ENCODE data around the gene USP35. TPM values are rescaled to one million over a fixed set of nuclear protein-coding genes. Genes with fewer than 3 reads are reported as not detected.

The USP35 gene
- polyA plus RNA-seq, 2 of the 4 experiments (the other 2 are of a cell fraction), result 3.8 to 5.8 TPM

DNA sequence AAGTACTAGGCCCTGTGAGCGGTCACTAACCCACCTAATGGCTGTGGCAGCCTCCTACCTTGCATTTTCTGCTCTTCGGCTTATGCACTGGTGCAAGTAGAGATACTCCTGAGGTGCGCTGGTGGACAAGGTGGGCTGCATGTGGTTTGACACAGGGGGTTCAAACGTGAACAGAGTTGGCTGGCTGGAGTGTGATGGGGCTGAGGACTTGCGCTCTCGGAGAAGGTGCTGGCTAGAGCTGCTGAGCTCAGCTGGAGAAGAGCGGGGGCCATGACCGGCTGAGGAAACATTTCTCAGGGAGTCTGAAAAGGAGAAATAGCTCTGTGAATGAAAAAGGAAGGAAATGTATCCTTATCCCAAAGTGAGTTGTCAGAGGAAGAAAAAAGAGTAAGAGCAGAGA lies 61.4 kb downstream of the USP35 start:
- no peaks in the 10 kb centered on the region for H3K4me1 ChIP-seq
- H3K4me2 ChIP-seq, result no peak overlapping the region
- CTCF ChIA-PET, result interaction anchor here (1.6 kb wide), 1 partner anchor 14 kb away, joined by 3 read pairs; no protein-coding TSS in a partner anchor
- H3K9me3 ChIP-seq, result no peaks in the 10 kb centered on the region
- POLR2A ChIA-PET, result no interaction called here
- FAIRE-seq (no peak), ATAC-seq (no peak), DNase-seq (ENCODE audit: low read depth in 1 of 2, low spot score in 1 of 2) (no peak)
- 84% methylated on average over 8 of the region's 8 CpGs for WGBS (ENCODE audit: missing lambda C conversion rate)
- no peak overlapping the region for H3K4me3 ChIP-seq
- TF ChIP-seq CHD4 (IDR thresholded peaks at IDR 0.05; ENCODE audit: borderline replicate concordance) (no peak), ZSCAN20 (CRISPR knock-in tag; IDR thresholded peaks at IDR 0.05) (no peak), NPAS2 (CRISPR knock-in tag; IDR thresholded peaks at IDR 0.05; ENCODE audit: borderline replicate concordance) (no peak), FOSL2 (IDR thresholded peaks at IDR 0.05) (no peak), FOSL2 (CRISPR knock-in tag; IDR thresholded peaks at IDR 0.05) (no peak), HOXB13 (CRISPR knock-in tag; IDR thresholded peaks at IDR 0.05; ENCODE audit: low read depth) (no peak), JUNB (IDR thresholded peaks at IDR 0.05) (no peak), ZFP36 (IDR thresholded peaks at IDR 0.05; ENCODE audit: borderline replicate concordance, partially characterized antibody) (no peak), TP53 (CRISPR knock-in tag; IDR thresholded peaks at IDR 0.05) (no peak), RNF2 (IDR thresholded peaks at IDR 0.05; ENCODE audit: borderline replicate concordance, low read depth) (no peak), EHF (CRISPR knock-in tag; IDR thresholded peaks at IDR 0.05) (no peak), RARB (CRISPR knock-in tag; IDR thresholded peaks at IDR 0.05) (no peak), SREBF2 (IDR thresholded peaks at IDR 0.05) (no peak), ZNF302 (CRISPR knock-in tag; IDR thresholded peaks at IDR 0.05) (no peak), ESRRA (IDR thresholded peaks at IDR 0.05; ENCODE audit: borderline replicate concordance, low read length) (no peak), EHMT2 (IDR thresholded peaks at IDR 0.05; ENCODE audit: low read depth) (no peak), MYC (IDR thresholded peaks at IDR 0.05; ENCODE audit: borderline replicate concordance, low read length) (no peak), JUN (IDR thresholded peaks at IDR 0.05) (no peak)
- TF ChIP-seq, protein P1, sequence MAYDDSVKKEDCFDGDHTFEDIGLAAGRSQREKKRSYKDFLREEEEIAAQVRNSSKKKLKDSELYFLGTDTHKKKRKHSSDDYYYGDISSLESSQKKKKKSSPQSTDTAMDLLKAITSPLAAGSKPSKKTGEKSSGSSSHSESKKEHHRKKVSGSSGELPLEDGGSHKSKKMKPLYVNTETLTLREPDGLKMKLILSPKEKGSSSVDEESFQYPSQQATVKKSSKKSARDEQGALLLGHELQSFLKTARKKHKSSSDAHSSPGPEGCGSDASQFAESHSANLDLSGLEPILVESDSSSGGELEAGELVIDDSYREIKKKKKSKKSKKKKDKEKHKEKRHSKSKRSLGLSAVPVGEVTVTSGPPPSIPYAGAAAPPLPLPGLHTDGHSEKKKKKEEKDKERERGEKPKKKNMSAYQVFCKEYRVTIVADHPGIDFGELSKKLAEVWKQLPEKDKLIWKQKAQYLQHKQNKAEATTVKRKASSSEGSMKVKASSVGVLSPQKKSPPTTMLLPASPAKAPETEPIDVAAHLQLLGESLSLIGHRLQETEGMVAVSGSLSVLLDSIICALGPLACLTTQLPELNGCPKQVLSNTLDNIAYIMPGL (CRISPR knock-in tag; IDR thresholded peaks at IDR 0.05; ENCODE audit: borderline replicate concordance), result no peak
- TF ChIP-seq, protein P2, sequence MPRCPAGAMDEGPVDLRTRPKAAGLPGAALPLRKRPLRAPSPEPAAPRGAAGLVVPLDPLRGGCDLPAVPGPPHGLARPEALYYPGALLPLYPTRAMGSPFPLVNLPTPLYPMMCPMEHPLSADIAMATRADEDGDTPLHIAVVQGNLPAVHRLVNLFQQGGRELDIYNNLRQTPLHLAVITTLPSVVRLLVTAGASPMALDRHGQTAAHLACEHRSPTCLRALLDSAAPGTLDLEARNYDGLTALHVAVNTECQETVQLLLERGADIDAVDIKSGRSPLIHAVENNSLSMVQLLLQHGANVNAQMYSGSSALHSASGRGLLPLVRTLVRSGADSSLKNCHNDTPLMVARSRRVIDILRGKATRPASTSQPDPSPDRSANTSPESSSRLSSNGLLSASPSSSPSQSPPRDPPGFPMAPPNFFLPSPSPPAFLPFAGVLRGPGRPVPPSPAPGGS (IDR thresholded peaks at IDR 0.05), result no peak
- no peak overlapping the region for H3K27ac ChIP-seq

DNA sequence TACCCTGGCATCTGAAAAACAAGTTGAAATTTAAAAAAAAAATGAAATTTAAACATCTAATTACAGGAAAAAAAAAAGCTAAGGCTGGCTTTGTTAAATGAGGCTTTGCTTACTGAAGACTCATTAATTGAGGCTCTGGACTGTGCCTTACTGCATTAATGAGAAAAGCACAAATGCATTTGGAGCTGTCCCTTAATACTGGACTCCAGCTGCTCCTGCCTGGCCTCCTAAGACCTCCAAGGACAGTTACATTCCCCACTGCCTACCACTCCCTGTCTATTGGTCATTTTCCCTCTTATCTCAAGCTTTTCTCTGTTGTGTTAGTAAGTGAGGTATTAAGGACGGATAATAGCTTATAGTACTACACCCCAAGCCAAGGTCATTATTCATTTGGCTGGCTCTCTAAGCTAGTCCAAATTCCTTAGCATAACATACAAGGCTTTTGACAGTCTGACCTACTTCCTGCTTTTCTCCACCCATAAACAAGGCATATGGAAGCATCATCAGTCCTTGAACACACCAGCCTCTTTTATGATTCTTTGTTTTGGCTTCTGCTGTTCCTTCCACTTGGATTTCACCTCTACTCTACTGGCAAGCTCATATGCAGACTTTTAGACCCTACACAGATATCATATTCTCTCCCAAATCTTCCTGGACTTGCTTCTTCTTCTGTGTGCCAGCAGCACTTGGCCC lies 62.5 kb downstream of the USP35 start:
- H3K4me1 ChIP-seq, result no peaks in the 10 kb centered on the region
- DNase-seq (ENCODE audit: low read depth in 1 of 2, low spot score in 1 of 2), result no peak
- ChIA-PET POLR2A (no interaction called here), CTCF (interaction anchor here (0.7 to 1.7 kb wide), 5 partner anchors 10 to 24 kb away, joined by 3 to 4 read pairs (median 3); no protein-coding TSS in a partner anchor)
- H3K4me3 ChIP-seq, result no peak overlapping the region
- no peak for TF ChIP-seq POLR2A (IDR thresholded peaks at IDR 0.05; ENCODE audit: low read length)
- TF ChIP-seq CHD2 (IDR thresholded peaks at IDR 0.05; ENCODE audit: low read length, partially characterized antibody), result no peak
- TF ChIP-seq CTCF (IDR thresholded peaks at IDR 0.05), result no peak
- FAIRE-seq, result no peak
- no peak for ATAC-seq
- WGBS (ENCODE audit: missing lambda C conversion rate), result 79% methylated on average over 1 of the region's 1 CpG
- H3K4me2 ChIP-seq, result no peak overlapping the region
- no peaks in the 10 kb centered on the region for H3K9me3 ChIP-seq
- no peak overlapping the region for H3K27ac ChIP-seq

Data from A549 (cell line).